ENCODE results near the gene ERBB3. TPM values are rescaled to one million over a fixed set of nuclear protein-coding genes. Genes with fewer than 3 reads are reported as not detected.

The ERBB3 gene
- total RNA-seq, 1 donor from 2014 or later, result under 0.01 TPM

DNA sequence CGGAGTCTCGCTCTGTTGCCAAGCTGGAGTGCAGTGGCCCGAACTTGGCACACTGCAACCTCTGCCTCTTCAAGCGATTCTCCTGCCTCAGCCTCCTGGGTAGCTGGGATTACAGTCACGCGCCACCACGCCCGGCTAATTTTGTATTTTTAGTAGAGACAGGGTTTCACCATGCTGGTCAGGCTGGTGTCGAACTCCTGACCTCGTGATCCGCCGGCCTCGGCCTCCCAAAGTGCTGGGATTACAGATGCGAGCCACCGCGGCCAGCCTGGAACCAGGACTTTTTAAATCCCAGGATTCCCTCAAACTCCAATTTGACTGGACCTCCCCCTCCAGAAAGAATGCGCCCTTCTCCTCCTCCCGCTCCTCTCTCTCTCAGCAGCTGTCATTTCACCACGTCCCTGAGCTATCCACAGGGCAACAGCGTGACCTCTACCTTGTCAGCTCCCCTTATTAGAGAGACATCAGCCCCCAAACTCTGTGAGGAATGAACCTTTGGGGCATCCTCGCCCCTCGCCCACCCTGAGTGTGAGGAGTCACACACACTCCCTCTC lies 50.1 kb downstream of the ERBB3 start:
- DNase-seq (ENCODE audit: low read depth in 2 of 2), result no peak

- no peak for DNase-seq (ENCODE audit: low read depth in 2 of 2)
These were observed 50.9 kb downstream of the ERBB3 start for GRCh38 chr12:56130876-56131275.

DNA sequence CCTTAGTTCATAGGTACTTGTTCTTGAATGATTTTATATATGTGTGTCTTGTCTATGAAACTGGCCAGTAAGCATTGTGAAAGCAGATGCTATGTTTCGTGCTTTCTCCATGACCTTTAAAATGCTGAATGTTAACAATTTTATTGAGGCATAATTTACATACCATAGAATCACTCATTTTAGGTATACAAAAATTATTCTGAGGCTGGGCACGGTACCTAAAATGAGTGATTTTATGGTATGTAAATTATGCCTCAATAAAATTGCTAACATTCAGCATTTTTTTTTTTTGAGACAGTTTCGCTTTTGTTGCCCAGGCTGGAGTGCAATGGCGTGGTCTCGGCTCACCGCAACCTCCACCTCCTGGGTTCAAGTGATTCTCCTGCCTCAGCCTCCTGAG lies 54.9 kb downstream of the ERBB3 start:
- no peak for DNase-seq (ENCODE audit: low read depth in 2 of 2)

DNA sequence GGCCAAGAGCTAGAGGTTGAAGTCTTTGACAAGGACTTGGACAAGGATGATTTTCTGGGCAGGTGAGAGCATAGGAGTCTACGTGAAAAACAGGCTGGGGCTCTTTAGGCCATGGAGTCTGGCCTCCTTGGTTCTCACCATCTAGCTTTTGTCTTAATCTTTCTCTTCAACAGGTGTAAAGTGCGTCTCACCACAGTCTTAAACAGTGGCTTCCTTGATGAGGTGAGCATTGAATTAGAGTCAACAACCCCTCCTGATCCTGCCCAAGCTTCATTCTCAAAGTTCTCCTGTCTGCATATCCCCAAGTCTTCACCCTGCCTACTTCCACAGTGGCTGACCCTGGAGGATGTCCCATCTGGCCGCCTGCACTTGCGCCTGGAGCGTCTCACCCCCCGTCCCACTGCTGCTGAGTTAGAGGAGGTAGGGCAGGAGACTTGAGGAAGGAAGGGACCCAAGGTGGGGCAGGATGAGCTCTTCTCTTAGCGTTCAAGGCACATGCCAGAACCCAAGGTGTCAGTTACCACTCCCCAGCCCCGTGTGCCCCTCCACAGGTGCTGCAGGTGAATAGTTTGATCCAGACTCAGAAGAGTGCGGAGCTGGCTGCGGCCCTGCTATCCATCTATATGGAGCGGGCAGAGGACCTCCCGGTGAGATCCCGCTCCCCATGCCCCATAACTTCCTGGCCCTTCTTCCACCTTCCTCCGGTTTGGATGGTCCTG lies 58.0 kb downstream of the ERBB3 start:
- no peak for DNase-seq (ENCODE audit: low read depth in 2 of 2)

- DNase-seq (ENCODE audit: low read depth in 2 of 2), result no peak
These were observed 62.2 kb downstream of the ERBB3 start for GRCh38 chr12:56141946-56142784.

DNA sequence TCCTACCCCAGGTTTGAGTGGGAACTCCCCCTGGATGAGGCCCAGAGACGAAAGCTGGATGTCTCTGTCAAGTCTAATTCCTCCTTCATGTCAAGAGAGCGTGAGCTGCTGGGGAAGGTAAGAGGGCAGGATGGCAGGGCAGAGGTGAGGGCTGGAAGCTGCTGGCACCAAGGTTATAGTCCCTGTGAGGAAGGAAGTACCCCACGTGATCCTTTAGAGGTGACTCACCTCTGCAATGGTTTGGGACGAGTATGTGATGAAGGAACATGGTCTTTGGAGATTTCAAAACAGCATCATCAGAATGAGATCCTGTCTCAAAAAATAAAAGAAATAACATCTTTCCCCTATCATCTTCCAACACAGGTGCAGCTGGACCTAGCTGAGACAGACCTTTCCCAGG lies 63.3 kb downstream of the ERBB3 start:
- DNase-seq (ENCODE audit: low read depth in 2 of 2), result peak in 1 of 2 donors; percentile 29

GRCh38 chr12:56143870-56144269 lies 63.9 kb downstream of the ERBB3 start:
- peak; percentile 58 to 76 for DNase-seq (ENCODE audit: low read depth in 2 of 2)

DNA sequence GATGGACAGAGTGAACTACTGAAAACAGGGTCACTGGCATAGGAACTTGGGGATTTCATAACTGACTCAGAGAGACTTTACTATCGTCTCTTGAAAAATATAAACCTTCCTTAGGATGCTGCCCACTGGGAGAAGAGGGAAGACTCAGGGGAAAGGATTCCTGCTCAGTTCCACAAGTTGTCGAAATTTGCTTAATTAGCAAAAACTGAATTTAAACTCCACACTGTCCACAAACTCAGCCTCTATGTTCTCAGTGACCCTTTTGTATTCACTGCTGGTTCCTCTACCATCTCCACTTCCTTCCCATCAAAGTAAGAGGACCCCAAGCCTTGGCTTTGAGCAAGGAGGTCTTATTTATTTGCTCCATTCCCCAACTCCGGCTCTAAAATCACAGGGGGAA lies 65.3 kb downstream of the ERBB3 start:
- no peak for DNase-seq (ENCODE audit: low read depth in 2 of 2)

DNA sequence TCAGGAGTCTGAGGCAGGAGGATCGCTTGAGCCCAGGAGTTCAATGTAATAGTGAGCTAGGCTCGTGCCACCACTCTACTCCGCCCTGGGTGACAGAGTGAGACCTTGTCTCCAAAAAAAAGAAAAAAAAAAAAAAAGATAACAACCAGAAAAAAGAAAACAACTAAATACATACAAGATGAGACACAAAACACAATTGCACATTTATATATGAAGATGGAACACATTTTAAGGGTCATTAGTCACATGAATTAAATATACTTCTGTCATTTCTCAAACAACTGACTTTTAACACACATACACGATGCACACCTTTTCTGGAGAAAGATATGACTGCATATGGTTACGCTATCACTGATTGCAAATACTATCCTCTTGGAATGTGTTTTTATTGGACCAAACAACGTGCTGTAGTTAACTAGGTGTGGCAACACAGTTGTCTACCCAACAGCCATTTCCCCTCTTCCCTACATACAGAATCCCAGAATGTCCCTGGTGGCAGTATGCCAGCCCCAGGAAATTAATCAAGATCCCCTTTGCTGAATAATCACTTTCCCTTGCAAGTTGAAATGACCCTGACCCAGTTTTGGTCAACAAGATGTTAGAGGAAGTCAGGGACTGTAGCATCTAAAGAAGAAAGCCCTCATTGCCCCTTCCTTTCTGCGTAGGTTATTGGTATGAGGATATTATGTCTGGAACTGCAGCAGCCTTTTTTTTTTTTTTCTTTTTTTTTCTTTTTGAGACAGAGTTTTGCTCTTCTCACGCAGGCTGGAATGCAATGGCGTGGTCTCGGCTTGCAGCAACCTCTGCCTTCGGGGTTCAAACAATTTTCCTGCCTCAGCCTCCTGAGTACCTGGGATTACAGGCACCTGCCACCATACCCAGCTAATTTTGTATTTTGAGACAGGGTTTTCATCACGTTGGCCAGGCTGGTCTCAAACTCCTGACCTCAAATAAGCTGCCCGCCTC lies 66.8 kb downstream of the ERBB3 start:
- DNase-seq (ENCODE audit: low read depth in 2 of 2), result peak; percentile 78 to 83

DNA sequence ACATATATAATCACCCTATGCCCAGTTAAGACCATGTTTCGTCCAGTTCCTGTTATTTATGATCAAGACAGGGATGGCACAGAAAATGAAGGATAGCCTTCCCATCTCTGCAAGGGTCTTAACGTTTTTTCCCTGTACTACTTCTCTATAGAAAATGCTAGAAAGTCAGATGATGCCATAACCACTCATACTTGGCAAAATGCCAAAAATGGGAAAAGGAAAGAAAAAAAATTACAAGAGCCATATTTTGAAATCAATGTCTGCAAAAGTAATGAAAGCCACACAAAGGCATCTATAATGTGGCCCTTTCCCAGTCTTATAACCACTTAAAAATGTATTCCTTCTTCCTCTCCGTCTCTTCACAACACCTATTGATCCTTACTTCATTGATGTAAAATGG lies 70.6 kb downstream of the ERBB3 start:
- DNase-seq (ENCODE audit: low read depth in 2 of 2), result peak; percentile 55 to 58

DNA sequence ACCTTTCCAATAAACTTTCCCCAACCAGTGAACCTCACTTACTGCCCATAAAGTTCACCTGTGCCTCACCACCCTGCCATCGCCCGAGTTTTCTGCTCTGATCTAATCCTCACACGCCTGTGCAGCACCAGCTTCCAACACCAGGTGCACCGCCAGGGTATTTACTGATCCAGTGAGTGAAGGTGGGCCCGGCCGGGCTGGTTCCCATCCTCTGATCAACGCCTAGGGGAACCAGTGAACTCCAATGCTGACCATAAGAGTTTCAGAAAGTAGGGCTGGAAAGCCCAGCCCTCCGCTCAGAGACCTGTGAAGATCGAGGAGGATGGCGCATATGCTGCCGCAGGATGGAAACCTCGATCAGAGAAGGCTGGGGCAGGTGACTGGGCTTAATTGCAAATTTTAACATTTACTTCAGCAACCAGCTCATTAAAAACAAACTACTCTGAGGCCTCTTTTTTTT lies 71.7 kb downstream of the ERBB3 start:
- peak in 1 of 2 donors; percentile 54 for DNase-seq (ENCODE audit: low read depth in 2 of 2)

DNA sequence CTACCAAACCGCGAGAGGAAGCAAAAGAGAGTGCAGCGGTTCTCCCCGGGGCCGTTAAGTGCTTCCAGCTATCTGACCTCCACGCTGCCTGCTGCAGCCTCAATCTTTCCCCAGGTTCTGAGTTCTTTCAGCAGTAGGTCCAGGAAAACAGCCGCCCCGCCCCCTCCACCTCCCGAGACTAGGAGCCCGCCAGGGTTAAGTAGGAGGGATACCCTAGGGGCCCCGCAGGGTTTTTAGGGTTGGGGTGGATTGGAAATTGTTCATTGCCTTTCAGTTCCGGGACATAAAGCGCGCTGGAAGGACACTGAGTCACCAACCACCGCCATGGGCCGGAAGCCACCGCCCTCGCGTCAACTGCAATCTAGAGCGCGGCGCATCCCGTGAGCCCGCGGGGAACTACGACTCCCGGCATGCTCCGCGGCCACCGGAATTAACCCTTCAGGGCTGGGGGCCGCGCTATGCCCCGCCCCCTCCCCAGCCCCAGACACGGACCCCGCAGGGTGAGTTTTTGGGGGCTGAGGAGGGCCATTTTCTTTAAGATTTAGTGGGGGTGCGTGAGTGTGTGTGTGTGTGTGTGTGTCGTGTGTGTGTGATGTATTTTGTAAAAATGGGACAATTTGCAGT lies 72.3 kb downstream of the ERBB3 start, which contains the start of gene MYL6B:
Gene MYL6B (plus strand): TSS at position 456 of the 624 bp plus-strand sequence. CDS start 1,332 bp downstream, outside the sequence.
- DNase-seq (ENCODE audit: low read depth in 2 of 2), result peak; percentile 94 to 95

Other genes starting within 250 kb of the ERBB3 start
- 0.22 and 0.40 TPM in 2 replicates for gene MMP19, start 237.2 kb upstream of the ERBB3 start, total RNA-seq
- gene PYM1, start 152.3 kb upstream of the ERBB3 start, total RNA-seq, result 25.1 and 26.8 TPM in 2 replicates
- gene DGKA, start 149.0 kb upstream of the ERBB3 start, total RNA-seq, result 9.5 and 12.9 TPM in 2 replicates
- gene PMEL, start 114.1 kb upstream of the ERBB3 start, total RNA-seq, result 0.20 and 0.22 TPM in 2 replicates
- gene CDK2, start 113.3 kb upstream of the ERBB3 start, total RNA-seq, result 18.1 and 20.8 TPM in 2 replicates
- gene RAB5B, start 106.1 kb upstream of the ERBB3 start, total RNA-seq, result 25.3 and 32.5 TPM in 2 replicates
- gene SUOX, start 82.9 kb upstream of the ERBB3 start, total RNA-seq, result 8.9 and 10.1 TPM in 2 replicates
- gene IKZF4, start 59.1 kb upstream of the ERBB3 start, total RNA-seq, result 0.20 and 0.22 TPM in 2 replicates
- gene RPS26, start 38.2 kb upstream of the ERBB3 start, total RNA-seq, result 99.2 and 124 TPM in 2 replicates
- 80.8 and 102 TPM in 2 replicates for gene PA2G4, start 24.4 kb downstream of the ERBB3 start, total RNA-seq
- gene RPL41, start 36.5 kb downstream of the ERBB3 start, total RNA-seq, result 2,546 and 2,559 TPM in 2 replicates
- gene ZC3H10, start 38.1 kb downstream of the ERBB3 start, total RNA-seq, result 2.6 and 5.0 TPM in 2 replicates
- gene ESYT1, start 48.1 kb downstream of the ERBB3 start, total RNA-seq, result 270 and 326 TPM in 2 replicates
- gene MYL6B, start 72.4 kb downstream of the ERBB3 start, total RNA-seq, result 63.6 and 75.0 TPM in 2 replicates
- 2,671 and 3,118 TPM in 2 replicates for gene MYL6, start 78.2 kb downstream of the ERBB3 start, total RNA-seq
- 31.4 and 45.8 TPM in 2 replicates for gene SMARCC2, start 109.3 kb downstream of the ERBB3 start, total RNA-seq
- 42.5 and 73.0 TPM in 2 replicates for gene RNF41, start 141.8 kb downstream of the ERBB3 start, total RNA-seq
- gene NABP2, start 144.2 kb downstream of the ERBB3 start, total RNA-seq, result 17.5 and 21.1 TPM in 2 replicates
- gene SLC39A5, start 149.9 kb downstream of the ERBB3 start, total RNA-seq, result not detected in 2 replicates
- 8.3 and 10.7 TPM in 2 replicates for gene ANKRD52, start 178.2 kb downstream of the ERBB3 start, total RNA-seq
- 5.9 and 7.9 TPM in 2 replicates for gene COQ10A, start 186.8 kb downstream of the ERBB3 start, total RNA-seq
- 75.6 and 111 TPM in 2 replicates for gene CS, start 220.2 kb downstream of the ERBB3 start, total RNA-seq
- gene CNPY2, start 235.8 kb downstream of the ERBB3 start, total RNA-seq, result 55.6 and 69.2 TPM in 2 replicates